ENCODE measurements around the gene ELAVL1. TPM values are rescaled to one million over a fixed set of nuclear protein-coding genes. Genes with fewer than 3 reads are reported as not detected.
"Not testable (repeated sequence)": the region's sequence is repeated elsewhere in the genome, so short reads cannot be mapped to it uniquely, and the experiment has no call there.

ELAVL1 gene
- polyA plus RNA-seq, 1 of the 3 experiments (the other 2 are of a cell fraction): 49.6 TPM

DNA sequence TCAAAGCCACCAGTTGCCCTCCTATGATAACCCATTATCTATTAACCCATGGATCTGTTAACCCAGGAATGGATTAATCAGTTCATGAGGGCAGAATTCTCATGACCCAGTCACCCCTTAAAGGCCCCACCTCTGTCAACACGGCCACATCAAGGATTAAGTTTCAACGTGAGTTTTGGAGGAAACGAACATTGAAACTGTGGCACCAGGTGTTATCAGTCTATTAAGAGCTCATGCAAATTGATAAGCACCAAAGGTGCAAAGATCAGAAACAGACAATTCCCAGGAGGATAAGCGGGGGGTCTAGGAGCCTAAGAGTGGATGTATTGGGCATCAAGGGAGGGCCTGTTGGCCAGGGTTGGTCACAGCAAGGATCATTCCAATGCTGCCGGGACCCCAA, 19.9 kb upstream of the ELAVL1 start:
- CTCF ChIA-PET: interaction anchor here (0.6 to 1.4 kb wide), 2 partner anchors 19 to 684 kb away, joined by 3 read pairs; no protein-coding TSS in a partner anchor
- no peak for DNase-seq
- Histone ChIP-seq H3F3A (replicated peaks; ENCODE audit: insufficient read depth) (no peaks in the 10 kb centered on the region), H3K9me3 (no peaks in the 10 kb centered on the region), H3K27me3 (ENCODE audit: insufficient read depth) (no peaks in the 10 kb centered on the region), H3K36me3 (replicated peaks in 1 of 2; ENCODE audit: control insufficient read depth in 1 of 2, insufficient read depth in 2 of 2, low read length in 1 of 2) (no peaks in the 10 kb centered on the region), H3K4me1 (ENCODE audit: control insufficient read depth in 1 of 2, insufficient read depth in 2 of 2, low read depth in 1 of 2, low read length in 1 of 2) (no peaks in the 10 kb centered on the region), H3K4me2 (no peak overlapping the region), H3K9me2 (no peaks in the 10 kb centered on the region), H3K79me2 (ENCODE audit: insufficient read depth) (no peaks in the 10 kb centered on the region), H3K9ac (no peak overlapping the region), H3K4me3 (ENCODE audit: low read depth in 2 of 2, low read length in 1 of 2) (no peak overlapping the region), H2AFZ (ENCODE audit: low read depth) (no peak overlapping the region), H3K27ac (ENCODE audit: low read depth in 2 of 2, low read length in 1 of 2) (no peak overlapping the region), H4K20me1 (ENCODE audit: insufficient read depth) (no peaks in the 10 kb centered on the region)
- WGBS (ENCODE audit: low lambda C conversion rate): 100% methylated on average over 4 of the region's 5 CpGs
- no peak for TF ChIP-seq GATA2 (CRISPR knock-in tag; IDR thresholded peaks at IDR 0.05)
- TF ChIP-seq, protein P1, sequence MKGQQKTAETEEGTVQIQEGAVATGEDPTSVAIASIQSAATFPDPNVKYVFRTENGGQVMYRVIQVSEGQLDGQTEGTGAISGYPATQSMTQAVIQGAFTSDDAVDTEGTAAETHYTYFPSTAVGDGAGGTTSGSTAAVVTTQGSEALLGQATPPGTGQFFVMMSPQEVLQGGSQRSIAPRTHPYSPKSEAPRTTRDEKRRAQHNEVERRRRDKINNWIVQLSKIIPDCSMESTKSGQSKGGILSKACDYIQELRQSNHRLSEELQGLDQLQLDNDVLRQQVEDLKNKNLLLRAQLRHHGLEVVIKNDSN (IDR thresholded peaks at IDR 0.05; ENCODE audit: borderline replicate concordance, low read depth): no peak
- TF ChIP-seq, protein P2, sequence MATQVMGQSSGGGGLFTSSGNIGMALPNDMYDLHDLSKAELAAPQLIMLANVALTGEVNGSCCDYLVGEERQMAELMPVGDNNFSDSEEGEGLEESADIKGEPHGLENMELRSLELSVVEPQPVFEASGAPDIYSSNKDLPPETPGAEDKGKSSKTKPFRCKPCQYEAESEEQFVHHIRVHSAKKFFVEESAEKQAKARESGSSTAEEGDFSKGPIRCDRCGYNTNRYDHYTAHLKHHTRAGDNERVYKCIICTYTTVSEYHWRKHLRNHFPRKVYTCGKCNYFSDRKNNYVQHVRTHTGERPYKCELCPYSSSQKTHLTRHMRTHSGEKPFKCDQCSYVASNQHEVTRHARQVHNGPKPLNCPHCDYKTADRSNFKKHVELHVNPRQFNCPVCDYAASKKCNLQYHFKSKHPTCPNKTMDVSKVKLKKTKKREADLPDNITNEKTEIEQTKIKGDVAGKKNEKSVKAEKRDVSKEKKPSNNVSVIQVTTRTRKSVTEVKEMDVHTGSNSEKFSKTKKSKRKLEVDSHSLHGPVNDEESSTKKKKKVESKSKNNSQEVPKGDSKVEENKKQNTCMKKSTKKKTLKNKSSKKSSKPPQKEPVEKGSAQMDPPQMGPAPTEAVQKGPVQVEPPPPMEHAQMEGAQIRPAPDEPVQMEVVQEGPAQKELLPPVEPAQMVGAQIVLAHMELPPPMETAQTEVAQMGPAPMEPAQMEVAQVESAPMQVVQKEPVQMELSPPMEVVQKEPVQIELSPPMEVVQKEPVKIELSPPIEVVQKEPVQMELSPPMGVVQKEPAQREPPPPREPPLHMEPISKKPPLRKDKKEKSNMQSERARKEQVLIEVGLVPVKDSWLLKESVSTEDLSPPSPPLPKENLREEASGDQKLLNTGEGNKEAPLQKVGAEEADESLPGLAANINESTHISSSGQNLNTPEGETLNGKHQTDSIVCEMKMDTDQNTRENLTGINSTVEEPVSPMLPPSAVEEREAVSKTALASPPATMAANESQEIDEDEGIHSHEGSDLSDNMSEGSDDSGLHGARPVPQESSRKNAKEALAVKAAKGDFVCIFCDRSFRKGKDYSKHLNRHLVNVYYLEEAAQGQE (IDR thresholded peaks at IDR 0.05; ENCODE audit: low read depth, low read length): no peak
- no peak for TF ChIP-seq RXRA (IDR thresholded peaks at IDR 0.05; ENCODE audit: borderline replicate concordance, low read depth)
- no peak for TF ChIP-seq ELF1 (IDR thresholded peaks at IDR 0.05)
- TF ChIP-seq NRF1 (IDR thresholded peaks at IDR 0.05; ENCODE audit: low read depth, low read length): no peak
- no peak for TF ChIP-seq RFX5 (IDR thresholded peaks at IDR 0.05; ENCODE audit: low read length)
- TF ChIP-seq RAD21 (IDR thresholded peaks at IDR 0.05; ENCODE audit: low read length): no peak
- no peak for TF ChIP-seq TEAD4 (IDR thresholded peaks at IDR 0.05; ENCODE audit: borderline replicate concordance, insufficient read depth)
- TF ChIP-seq MXI1 (IDR thresholded peaks at IDR 0.05; ENCODE audit: low read depth, low read length): no peak
- TF ChIP-seq, protein P3, sequence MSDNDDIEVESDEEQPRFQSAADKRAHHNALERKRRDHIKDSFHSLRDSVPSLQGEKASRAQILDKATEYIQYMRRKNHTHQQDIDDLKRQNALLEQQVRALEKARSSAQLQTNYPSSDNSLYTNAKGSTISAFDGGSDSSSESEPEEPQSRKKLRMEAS (IDR thresholded peaks at IDR 0.05; ENCODE audit: low read depth): no peak
- no peak for TF ChIP-seq EP300 (IDR thresholded peaks at IDR 0.05; ENCODE audit: borderline replicate concordance in 1 of 2, low read depth in 1 of 2, low read length in 1 of 2)
- no peak for TF ChIP-seq FOXJ3 (CRISPR knock-in tag; IDR thresholded peaks at IDR 0.05)
- no peak for TF ChIP-seq MEF2A (IDR thresholded peaks at IDR 0.05; ENCODE audit: borderline replicate concordance, low read depth)
- TF ChIP-seq JUND (IDR thresholded peaks at IDR 0.05): no peak
- POLR2A ChIA-PET: no interaction called here

DNA sequence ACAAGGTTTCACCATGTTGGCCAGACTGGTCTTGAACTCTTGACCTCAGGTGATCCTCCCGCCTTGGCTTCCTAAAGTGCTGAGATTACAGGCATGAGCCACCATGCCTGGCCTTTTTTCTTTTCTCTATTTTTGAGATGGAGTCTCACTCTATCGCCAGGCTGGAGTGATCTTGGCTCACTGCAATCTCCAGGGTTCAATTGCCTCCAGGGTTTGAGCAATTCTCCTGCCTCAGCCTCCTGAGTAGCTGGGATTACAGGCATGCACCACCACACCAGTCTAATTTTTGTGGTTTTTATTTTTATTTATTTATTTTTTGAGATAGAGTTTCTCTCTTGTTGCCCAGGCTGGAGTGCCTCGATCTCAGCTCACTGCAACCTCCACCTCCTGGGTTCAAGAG, 18.8 kb upstream of the ELAVL1 start:
- DNase-seq; H3K4me1 ChIP-seq (ENCODE audit: control insufficient read depth in 1 of 2, insufficient read depth in 2 of 2, low read depth in 1 of 2, low read length in 1 of 2); H3K9me2 ChIP-seq; H3K79me2 ChIP-seq (ENCODE audit: insufficient read depth); H3F3A ChIP-seq (replicated peaks; ENCODE audit: insufficient read depth); H3K9ac ChIP-seq; H3K36me3 ChIP-seq (replicated peaks in 1 of 2; ENCODE audit: control insufficient read depth in 1 of 2, insufficient read depth in 2 of 2, low read length in 1 of 2); H3K4me3 ChIP-seq (ENCODE audit: low read depth in 2 of 2, low read length in 1 of 2); H3K27me3 ChIP-seq (ENCODE audit: insufficient read depth); H4K20me1 ChIP-seq (ENCODE audit: insufficient read depth); H2AFZ ChIP-seq (ENCODE audit: low read depth); POLR2A ChIA-PET; H3K27ac ChIP-seq (ENCODE audit: low read depth in 2 of 2, low read length in 1 of 2); H3K9me3 ChIP-seq; H3K4me2 ChIP-seq: not testable (repeated sequence)
- CTCF ChIA-PET: interaction anchor here (1.4 kb wide), 1 partner anchor 20 kb away, joined by 3 read pairs; no protein-coding TSS in a partner anchor
- WGBS (ENCODE audit: low lambda C conversion rate): 94% methylated on average over 3 of the region's 3 CpGs

All from SK-N-SH (cell line).